SJSA1 (cell line): ENCODE measurements around the gene GSTA3. TPM values are rescaled to one million over a fixed set of nuclear protein-coding genes. Genes with fewer than 3 reads are reported as not detected.
"Not testable (repeated sequence)": the region's sequence is repeated elsewhere in the genome, so short reads cannot be mapped to it uniquely, and the experiment has no call there.

ENCODE experiments used
- DNase-seq, 2 experiments: peaks; one replicate each; pipeline ENCODE4 v3.0.0-alpha.2; 2015 to 2020; ENCODE audit warnings: low spot score in 2 of 2, low read depth in 1 of 2
- H3K27ac ChIP-seq: fragments of 250-450 bp; sonication (Bioruptor Pico); 2 replicates; pipeline ENCODE4 v1.5.1; 2020; ENCODE audit warnings: mild to moderate bottlenecking, moderate library complexity
- H3K27me3 ChIP-seq: fragments of 250-450 bp; sonication (Bioruptor Pico); replicated peaks from 2 replicates; pipeline ENCODE4 v1.5.1; 2020; ENCODE audit warnings: mild to moderate bottlenecking, moderate library complexity
- H3K36me3 ChIP-seq: fragments of 250-450 bp; sonication (Bioruptor Pico); 2 replicates; pipeline ENCODE4 v1.5.1; 2020; ENCODE audit warnings: mild to moderate bottlenecking
- H3K4me1 ChIP-seq: fragments of 250-450 bp; sonication (Bioruptor Pico); replicated peaks from 2 replicates; pipeline ENCODE4 v1.6.1; 2021; ENCODE audit warnings: mild to moderate bottlenecking
- H3K4me3 ChIP-seq: fragments of 250-450 bp; sonication (Bioruptor Pico); 2 replicates; pipeline ENCODE4 v1.5.1; 2020; ENCODE audit warnings: mild to moderate bottlenecking
- H3K9me3 ChIP-seq: fragments of 250-450 bp; sonication (Bioruptor Pico); replicated peaks from 2 replicates; pipeline ENCODE4 v1.5.1; 2020; ENCODE audit warnings: mild to moderate bottlenecking
- total RNA-seq: library from RNA; depleted of rRNA; stranded (reverse); fragments of >200 nt; shearing (Covaris generic); gene quantifications from 2 replicates; pipeline ENCODE4 v1.2.3, GENCODE V29; 2014; rRNA removed

The GSTA3 gene
- total RNA-seq, 1 experiment from 2014 or later, result not detected

DNA sequence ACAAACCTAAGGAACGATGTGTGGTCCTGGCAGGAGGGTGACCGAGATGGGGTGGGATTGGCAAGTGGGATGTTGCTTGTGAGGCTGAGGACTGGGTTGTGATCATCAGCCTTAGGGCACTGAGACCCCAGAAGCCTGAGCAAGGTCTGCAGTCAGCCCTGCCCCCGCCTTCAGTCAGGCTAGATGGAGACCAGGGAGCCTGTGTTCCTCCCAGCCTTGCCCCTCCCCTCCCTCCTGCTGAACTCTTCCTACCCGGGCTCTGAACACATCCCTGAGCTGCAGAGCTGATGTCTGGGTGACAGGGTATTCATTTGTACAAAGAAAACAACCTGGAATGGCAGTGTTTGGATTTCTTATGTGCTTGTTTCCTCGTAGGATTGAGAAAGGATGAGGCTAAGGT lies 40.6 kb downstream of the GSTA3 start:
- DNase-seq, H3K36me3 ChIP-seq, H3K27ac ChIP-seq, H3K4me1 ChIP-seq, H3K4me3 ChIP-seq, H3K27me3 ChIP-seq, H3K9me3 ChIP-seq: not testable (repeated sequence)

DNA sequence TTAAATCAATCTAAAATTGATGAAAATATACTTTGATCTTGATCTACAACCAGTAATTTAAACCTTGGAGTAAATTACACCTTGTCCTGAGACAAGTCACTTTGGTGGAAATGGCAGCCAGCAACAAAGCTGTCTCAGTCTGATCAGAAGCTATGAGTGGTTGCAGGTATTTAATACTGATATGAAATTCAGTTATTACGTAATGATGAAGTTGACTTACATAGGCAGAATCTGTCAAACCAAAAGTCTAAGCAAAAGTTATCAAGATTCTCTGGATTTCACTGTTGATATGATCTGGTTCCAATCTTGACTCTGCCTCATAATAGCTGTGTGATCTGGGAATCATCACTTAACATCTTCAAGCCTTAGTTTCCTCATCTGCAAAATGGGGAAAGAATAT lies 41.3 kb downstream of the GSTA3 start:
- no peak overlapping the region for H3K4me3 ChIP-seq
- no peak overlapping the region for H3K27ac ChIP-seq
- no peak for DNase-seq
- H3K4me1 ChIP-seq, result no peaks in the 10 kb centered on the region
- H3K27me3 ChIP-seq, result no peaks in the 10 kb centered on the region
- H3K36me3 ChIP-seq, result no peaks in the 10 kb centered on the region
- H3K9me3 ChIP-seq, result no peaks in the 10 kb centered on the region

DNA sequence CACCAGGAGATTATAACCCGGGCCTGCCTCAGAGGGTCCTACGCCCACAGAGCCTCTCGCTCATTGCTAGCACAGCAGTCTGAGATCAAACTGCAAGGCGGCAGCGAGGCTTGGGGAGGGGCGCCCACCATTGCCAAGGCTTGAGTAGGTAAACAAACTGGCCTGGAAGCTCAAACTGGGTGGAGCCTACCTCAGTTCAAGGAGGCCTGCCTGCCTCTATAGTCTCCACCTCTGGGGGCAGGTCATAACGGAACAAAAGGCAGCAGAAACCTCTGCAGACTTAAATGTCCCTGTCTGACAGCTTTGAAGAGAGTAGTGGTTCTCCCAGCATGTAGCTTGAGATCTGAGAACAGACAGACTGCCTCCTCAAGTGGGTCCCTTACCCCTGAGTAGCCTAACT lies 48.3 kb downstream of the GSTA3 start:
- DNase-seq, H3K9me3 ChIP-seq, H3K27ac ChIP-seq, H3K36me3 ChIP-seq, H3K27me3 ChIP-seq, H3K4me1 ChIP-seq, H3K4me3 ChIP-seq: not testable (repeated sequence)

DNA sequence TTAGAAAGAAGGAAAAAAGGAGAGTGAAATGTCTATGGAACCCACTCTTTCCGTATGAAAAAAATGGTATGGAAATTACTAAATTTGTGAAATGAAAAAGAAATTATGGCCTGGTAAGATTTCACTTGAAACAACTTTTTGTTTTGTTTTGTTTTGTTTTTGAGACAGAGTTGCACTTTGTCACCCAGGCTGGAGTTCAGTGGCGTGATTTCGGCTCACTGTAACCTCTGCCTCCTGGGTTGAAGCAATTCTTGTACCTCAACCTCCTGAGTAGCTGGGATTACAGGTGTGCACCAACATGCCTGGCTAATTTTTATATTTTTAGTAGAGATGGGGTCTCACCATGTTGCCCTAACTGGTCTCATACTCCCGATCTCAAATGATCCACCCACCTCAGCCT lies 51.1 kb downstream of the GSTA3 start:
- DNase-seq, result no peak
- H3K9me3 ChIP-seq, result no peaks in the 10 kb centered on the region
- no peak overlapping the region for H3K27ac ChIP-seq
- H3K36me3 ChIP-seq, result no peaks in the 10 kb centered on the region
- H3K4me1 ChIP-seq, result peaks cover 6% of the 10 kb centered on the region
- H3K4me3 ChIP-seq, result no peak overlapping the region
- no peaks in the 10 kb centered on the region for H3K27me3 ChIP-seq

DNA sequence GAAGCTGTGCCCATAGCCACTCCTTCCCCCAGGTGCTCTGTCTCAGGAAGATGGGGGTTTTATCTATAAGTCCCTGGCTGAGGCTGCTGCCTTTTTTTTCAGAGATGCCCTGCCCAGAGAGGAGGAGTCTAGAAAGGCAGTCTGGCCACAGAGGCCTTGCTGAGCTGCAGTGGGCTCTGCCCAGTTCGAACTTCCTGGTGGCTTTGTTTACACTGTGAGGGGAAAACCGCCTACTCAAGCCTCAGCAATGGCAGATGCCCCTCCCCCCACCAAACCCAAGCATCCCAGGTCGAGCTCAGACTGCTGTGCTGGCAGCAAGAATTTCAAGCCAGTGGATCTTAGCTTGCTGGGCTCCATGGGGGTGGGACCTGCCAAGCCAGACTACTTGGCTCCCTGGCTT lies 53.4 kb downstream of the GSTA3 start:
- H3K9me3 ChIP-seq, H3K36me3 ChIP-seq, H3K27ac ChIP-seq, H3K4me3 ChIP-seq, H3K27me3 ChIP-seq, H3K4me1 ChIP-seq: not testable (repeated sequence)
- DNase-seq, result peak; percentile 5 to 63

DNA sequence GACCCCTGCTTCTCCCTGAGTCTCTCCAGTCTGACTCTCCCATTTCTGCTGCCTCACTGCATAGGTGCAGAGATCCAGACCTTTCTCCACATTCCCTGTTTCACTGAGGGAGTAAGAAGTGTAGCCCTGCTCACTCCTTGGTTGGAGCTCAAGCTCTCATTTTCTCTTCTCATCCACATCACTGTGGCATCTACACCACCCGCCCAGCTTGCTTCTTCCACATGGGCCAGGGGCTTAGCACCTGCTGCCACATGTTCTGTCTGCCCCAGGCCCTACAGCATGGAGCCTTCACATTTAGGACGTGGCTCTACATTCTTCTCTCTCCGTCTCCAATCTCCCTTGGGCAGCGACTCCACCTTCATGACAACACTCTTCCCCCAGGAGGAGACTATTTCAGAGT lies 60.4 kb downstream of the GSTA3 start:
- no peaks in the 10 kb centered on the region for H3K9me3 ChIP-seq
- H3K27ac ChIP-seq, result no peak overlapping the region
- no peaks in the 10 kb centered on the region for H3K4me1 ChIP-seq
- no peak for DNase-seq
- no peak overlapping the region for H3K4me3 ChIP-seq
- no peaks in the 10 kb centered on the region for H3K36me3 ChIP-seq
- no peaks in the 10 kb centered on the region for H3K27me3 ChIP-seq

Other genes with a start within 250 kb of the GSTA3 start
- 78.6 and 91.0 TPM in 2 replicates for gene TMEM14A, start 238.6 kb downstream of the GSTA3 start, total RNA-seq
- gene GSTA2, start 146.2 kb downstream of the GSTA3 start, total RNA-seq, result not detected in 2 replicates
- 8.5 and 8.7 TPM in 2 replicates for gene GSTA1, start 105.9 kb downstream of the GSTA3 start, total RNA-seq
- not detected in 2 replicates for gene GSTA5, start 68.9 kb downstream of the GSTA3 start, total RNA-seq
- 25.8 and 46.8 TPM in 2 replicates for gene GSTA4, start 85.6 kb upstream of the GSTA3 start, total RNA-seq
- 11.4 and 18.6 TPM in 2 replicates for gene CILK1, start 152.1 kb upstream of the GSTA3 start, total RNA-seq
- gene FBXO9, start 155.7 kb upstream of the GSTA3 start, total RNA-seq, result 39.6 and 44.6 TPM in 2 replicates
- not detected in 2 replicates for gene GCM1, start 239.1 kb upstream of the GSTA3 start, total RNA-seq